Tibial nerve (tissue), 3 donors: Measurements from ENCODE around the gene ARG2.

Source experiments
- POLR2A ChIP-seq, 2 donors: fragments of 450-650 bp; IDR thresholded peaks; one replicate each; pipeline ENCODE4 v1.6.1; 2017; ENCODE audit warnings: antibody characterized with exemption in 2 of 2, mild to moderate bottlenecking in 2 of 2, moderate library complexity in 2 of 2
- TF ChIP-seq, protein P1 (sequence below), 5 experiments: fragments of 200-600 bp in 3 of 5; fragments of 450-650 bp in 2 of 5; sonication (generic) in 3 of 5; IDR thresholded peaks; one replicate each; pipeline ENCODE4 v1.5.1; 2016 to 2019; ENCODE audit warnings: antibody characterized with exemption in 5 of 5, mild to moderate bottlenecking in 3 of 5, moderate library complexity in 2 of 5

DNA sequence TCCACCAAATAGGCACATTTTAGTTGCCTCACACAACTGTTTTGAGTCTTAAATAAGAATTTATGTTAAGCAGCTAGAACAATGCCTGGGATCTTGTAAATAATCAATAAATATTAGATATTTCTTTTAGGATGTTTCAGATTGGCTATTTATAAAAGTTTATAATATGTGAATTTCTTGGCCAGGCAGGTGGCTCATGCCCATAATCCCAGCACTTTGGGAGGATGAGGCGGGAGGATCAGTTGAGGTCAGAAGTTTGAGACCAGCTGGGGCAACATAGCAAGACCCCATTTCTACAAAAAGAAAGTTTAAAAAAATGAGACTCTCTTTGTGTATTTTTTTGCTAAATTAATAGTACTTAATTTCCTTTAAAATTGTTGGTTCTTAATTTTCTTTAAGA is 21.8 kb downstream of the ARG2 start:
- no peak for TF ChIP-seq POLR2A (IDR thresholded peaks at IDR 0.05)
- TF ChIP-seq, protein P1, sequence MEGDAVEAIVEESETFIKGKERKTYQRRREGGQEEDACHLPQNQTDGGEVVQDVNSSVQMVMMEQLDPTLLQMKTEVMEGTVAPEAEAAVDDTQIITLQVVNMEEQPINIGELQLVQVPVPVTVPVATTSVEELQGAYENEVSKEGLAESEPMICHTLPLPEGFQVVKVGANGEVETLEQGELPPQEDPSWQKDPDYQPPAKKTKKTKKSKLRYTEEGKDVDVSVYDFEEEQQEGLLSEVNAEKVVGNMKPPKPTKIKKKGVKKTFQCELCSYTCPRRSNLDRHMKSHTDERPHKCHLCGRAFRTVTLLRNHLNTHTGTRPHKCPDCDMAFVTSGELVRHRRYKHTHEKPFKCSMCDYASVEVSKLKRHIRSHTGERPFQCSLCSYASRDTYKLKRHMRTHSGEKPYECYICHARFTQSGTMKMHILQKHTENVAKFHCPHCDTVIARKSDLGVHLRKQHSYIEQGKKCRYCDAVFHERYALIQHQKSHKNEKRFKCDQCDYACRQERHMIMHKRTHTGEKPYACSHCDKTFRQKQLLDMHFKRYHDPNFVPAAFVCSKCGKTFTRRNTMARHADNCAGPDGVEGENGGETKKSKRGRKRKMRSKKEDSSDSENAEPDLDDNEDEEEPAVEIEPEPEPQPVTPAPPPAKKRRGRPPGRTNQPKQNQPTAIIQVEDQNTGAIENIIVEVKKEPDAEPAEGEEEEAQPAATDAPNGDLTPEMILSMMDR (IDR thresholded peaks at IDR 0.05), result no peak
